Pancreas (tissue), 10 donors: ENCODE results near the gene SLIT1. TPM values are rescaled to one million over a fixed set of nuclear protein-coding genes. Genes with fewer than 3 reads are reported as not detected.

Experiments
- ATAC-seq, 4 donors: fragments of 200-7000 bp; cut with Tn5 transposase; one replicate each; pipeline versions ENCODE4 v1.8.0 to v1.9.1; 2020; ENCODE audit warnings: mild to moderate bottlenecking in 4 of 4, moderate library complexity in 4 of 4
- DNase-seq, 6 donors: peaks; one replicate each; pipeline ENCODE4 v3.0.0-alpha.2; 2020
- FAIRE-seq: peaks from 2 replicates; lab custom pipeline; 2012; peaks lifted over from hg19 to GRCh38; lab: Jason Lieb, UNC
- H3K27ac ChIP-seq, 4 donors: fragments of 200-600 bp; sonication (generic); 1 replicate in 3 of 4; 2 replicates in 1 of 4; pipeline versions ENCODE4 v1.5.0 to v1.8.0; 2020
- H3K27me3 ChIP-seq, 4 donors: fragments of 200-600 bp; one replicate each; pipeline ENCODE4 v1.8.0; 2021
- H3K36me3 ChIP-seq, 3 donors: fragments of 200-600 bp; sonication (generic) in 1 of 3; one replicate each; pipeline versions ENCODE4 v1.5.0 to v1.8.0; 2020 to 2021
- H3K4me1 ChIP-seq, 3 donors: fragments of 200-600 bp; one replicate each; pipeline ENCODE4 v1.8.0; 2021
- H3K4me3 ChIP-seq, 4 donors: fragments of 200-600 bp; sonication (generic) in 2 of 4; one replicate each; pipeline versions ENCODE4 v1.5.0 to v1.8.0; 2020 to 2021
- H3K9me3 ChIP-seq, 4 donors: fragments of 200-600 bp; one replicate each; pipeline ENCODE4 v1.8.0; 2021
- WGBS, 2 donors: extraction: QIAGEN DNeasy Blood & Tissue Kit; methylation state at CpG; one replicate each; pipeline ENCODE4 v1.1.7; 2013; 5-methylcytosine and 5-hydroxymethylcytosine counted together
- intact Hi-C, 3 donors: fragments of 100-400 bp; cut with DNase I; formaldehyde crosslinking; loops; one replicate each; pipeline versions ENCODE4 v1.11.1 to v1.14.2; 2022
- polyA plus RNA-seq, 2 donors: library from polyadenylated mRNA; stranded (reverse); fragments of 200-250 nt; gene quantifications; one replicate each; pipeline ENCODE4 v1.2.3, GENCODE V29; 2013
- total RNA-seq, 6 donors: library from RNA; stranded (reverse); fragmentation: NEBNext Ultra II Directional in 4 of 6; extraction: Animal tissue kit (Norgen Biotek cat#: 25700) in 4 of 6; gene quantifications; one replicate each; pipeline versions ENCODE4 v1.2.1 to v1.2.4, GENCODE V29; 2021 to 2023
- TF ChIP-seq, protein P1 (sequence below), 4 donors: fragments of 200-600 bp; sonication (generic) in 3 of 4; IDR thresholded peaks; one replicate each; pipeline versions ENCODE4 v1.5.0 to v1.8.0; 2021; ENCODE audit warnings: antibody characterized with exemption in 4 of 4
- donor health status: healthy with polysubstance abuse.
- donor health status: DM: no; HTN: no; CAD: no; lungs with moderate emphysema.
- donor health status: DM: no; HTN: no; CAD: no.
- donor health status: control.
- donor health status: control.
- donor health status: Bipolar disorder and iron deficiency.
- donor health status: DM: yes; HTN: yes; CAD: no.
- donor health status: DM: no; HTN: no; CAD: no.
- donor health status: DM: no; HTN: no; CAD: no.
- donor health status: DM: yes; HTN: yes; CAD: no.

SLIT1 gene
- total and polyA plus RNA-seq, 8 donors = 0.23 to 2.8 (median 0.89) TPM

DNA sequence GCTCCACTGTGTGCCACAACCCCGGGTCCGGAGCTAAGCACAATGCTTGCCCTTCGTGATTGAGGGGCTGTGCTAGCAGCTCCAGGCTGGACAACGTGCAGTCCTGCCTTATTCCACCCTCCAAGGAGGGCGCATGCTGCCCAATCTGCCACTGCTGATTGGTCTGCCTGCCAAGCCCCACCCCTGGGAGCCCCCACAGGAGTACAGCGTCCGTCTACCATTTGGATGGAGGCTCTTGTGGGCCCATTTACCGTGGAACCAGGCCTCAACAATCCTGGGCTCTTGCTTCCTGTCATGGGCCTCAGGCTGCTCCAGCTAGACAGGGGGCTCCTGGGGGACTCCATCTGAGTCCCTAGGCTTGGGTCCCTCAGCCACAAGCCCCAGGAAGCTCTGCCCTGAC is 173.3 kb downstream of the SLIT1 start:
- no peaks in the 10 kb centered on the region for H3K36me3 ChIP-seq
- WGBS, 2 donors = 83 to 84% methylated on average over 8 of the region's 8 CpGs
- ATAC-seq = no peak
- no peak for FAIRE-seq
- no peak overlapping the region for H3K27ac ChIP-seq
- no peak overlapping the region for H3K4me3 ChIP-seq
- H3K27me3 ChIP-seq = no peaks in the 10 kb centered on the region
- DNase-seq = no peak
- no peaks in the 10 kb centered on the region for H3K9me3 ChIP-seq
- no peaks in the 10 kb centered on the region for H3K4me1 ChIP-seq
- intact Hi-C loops = no loop called here
- TF ChIP-seq, protein P1, sequence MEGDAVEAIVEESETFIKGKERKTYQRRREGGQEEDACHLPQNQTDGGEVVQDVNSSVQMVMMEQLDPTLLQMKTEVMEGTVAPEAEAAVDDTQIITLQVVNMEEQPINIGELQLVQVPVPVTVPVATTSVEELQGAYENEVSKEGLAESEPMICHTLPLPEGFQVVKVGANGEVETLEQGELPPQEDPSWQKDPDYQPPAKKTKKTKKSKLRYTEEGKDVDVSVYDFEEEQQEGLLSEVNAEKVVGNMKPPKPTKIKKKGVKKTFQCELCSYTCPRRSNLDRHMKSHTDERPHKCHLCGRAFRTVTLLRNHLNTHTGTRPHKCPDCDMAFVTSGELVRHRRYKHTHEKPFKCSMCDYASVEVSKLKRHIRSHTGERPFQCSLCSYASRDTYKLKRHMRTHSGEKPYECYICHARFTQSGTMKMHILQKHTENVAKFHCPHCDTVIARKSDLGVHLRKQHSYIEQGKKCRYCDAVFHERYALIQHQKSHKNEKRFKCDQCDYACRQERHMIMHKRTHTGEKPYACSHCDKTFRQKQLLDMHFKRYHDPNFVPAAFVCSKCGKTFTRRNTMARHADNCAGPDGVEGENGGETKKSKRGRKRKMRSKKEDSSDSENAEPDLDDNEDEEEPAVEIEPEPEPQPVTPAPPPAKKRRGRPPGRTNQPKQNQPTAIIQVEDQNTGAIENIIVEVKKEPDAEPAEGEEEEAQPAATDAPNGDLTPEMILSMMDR (IDR thresholded peaks at IDR 0.05) = no peak

DNA sequence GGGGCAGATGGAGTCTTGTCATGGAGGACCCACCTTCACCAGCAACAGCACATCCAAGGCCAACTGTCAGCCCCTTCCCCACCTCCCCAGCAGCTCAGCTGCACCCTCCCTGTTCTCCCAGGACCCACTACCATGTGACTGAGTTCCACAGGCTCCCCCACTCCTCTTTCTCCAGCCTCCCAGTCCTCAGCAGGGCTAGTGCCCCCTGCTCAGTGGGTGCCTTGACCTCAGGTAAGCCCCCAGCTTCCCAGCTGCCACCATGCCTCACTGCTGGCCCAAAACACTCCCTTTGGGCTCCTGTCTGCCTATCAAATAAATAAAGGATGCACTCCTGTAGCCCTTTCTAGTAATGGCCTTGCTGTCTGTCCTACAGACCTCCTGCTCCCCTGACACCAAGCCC is 174.4 kb downstream of the SLIT1 start:
- intact Hi-C loops = no loop called here
- Histone ChIP-seq H3K27me3 (no peaks in the 10 kb centered on the region), H3K9me3 (no peaks in the 10 kb centered on the region), H3K27ac (no peak overlapping the region), H3K36me3 (no peaks in the 10 kb centered on the region), H3K4me3 (no peak overlapping the region), H3K4me1 (no peaks in the 10 kb centered on the region)
- FAIRE-seq = no peak
- TF ChIP-seq, protein P1 (IDR thresholded peaks at IDR 0.05) = no peak
- no peak for ATAC-seq
- DNase-seq = no peak

DNA sequence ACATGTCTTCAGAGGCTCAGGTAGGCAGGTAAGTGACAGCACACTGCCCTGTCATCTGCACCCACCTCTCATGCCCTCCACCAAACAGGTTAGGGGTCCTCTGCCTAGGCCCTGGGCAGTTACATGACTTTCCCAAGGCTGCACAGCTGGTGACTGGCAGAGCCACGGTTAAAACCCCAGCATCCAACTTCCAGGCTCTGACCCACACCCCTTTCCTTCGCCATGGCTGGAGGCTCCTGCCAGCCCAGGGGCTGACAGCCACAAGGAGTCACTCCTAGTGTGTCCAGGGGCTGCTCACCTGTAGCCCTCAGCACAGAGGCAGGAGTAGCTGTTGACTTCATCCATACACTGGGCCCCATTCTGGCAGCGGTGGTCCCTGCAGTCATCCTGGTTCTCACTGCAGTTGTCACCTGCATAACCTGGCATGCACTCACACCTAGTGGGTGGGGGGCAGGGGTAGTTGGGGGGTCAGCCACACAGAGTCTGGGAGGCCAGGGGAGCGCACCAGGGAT is 175.0 kb downstream of the SLIT1 start:
- TF ChIP-seq, protein P1 (IDR thresholded peaks at IDR 0.05) = no peak
- Histone ChIP-seq H3K4me1 (no peaks in the 10 kb centered on the region), H3K9me3 (no peaks in the 10 kb centered on the region), H3K36me3 (no peaks in the 10 kb centered on the region), H3K27ac (no peak overlapping the region), H3K4me3 (no peak overlapping the region), H3K27me3 (no peaks in the 10 kb centered on the region)
- no peak for ATAC-seq
- intact Hi-C loops = no loop called here
- no peak for DNase-seq
- 89 to 90% methylated on average over 4 of the region's 4 CpGs for WGBS, 2 donors
- no peak for FAIRE-seq

DNA sequence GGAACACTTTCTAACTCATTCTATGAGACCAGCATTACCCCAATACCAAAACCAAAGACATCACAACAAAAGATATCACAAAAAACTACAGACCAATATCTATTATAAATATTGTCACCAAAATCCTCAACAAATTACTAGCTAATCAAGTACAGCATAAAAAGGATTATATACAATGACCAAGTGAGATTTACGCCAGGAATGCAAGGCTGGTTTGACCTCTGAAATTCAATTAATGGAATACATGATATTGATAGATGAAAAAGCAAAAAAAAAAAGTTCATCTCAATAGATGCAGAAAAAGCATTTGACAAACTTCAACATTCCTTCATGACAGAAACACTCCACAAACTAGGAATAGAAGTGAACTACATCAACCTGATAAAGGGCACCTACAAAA is 178.3 kb downstream of the SLIT1 start:
- H3K27ac ChIP-seq = no peak overlapping the region
- intact Hi-C loops = no loop called here
- H3K4me1 ChIP-seq = no peaks in the 10 kb centered on the region
- H3K27me3 ChIP-seq = no peaks in the 10 kb centered on the region
- TF ChIP-seq, protein P1 (IDR thresholded peaks at IDR 0.05) = no peak
- H3K4me3 ChIP-seq = no peak overlapping the region
- 94 to 97% methylated on average over 1 of the region's 1 CpG for WGBS, 2 donors
- no peaks in the 10 kb centered on the region for H3K9me3 ChIP-seq
- DNase-seq (no peak), FAIRE-seq (no peak), ATAC-seq (no peak)
- H3K36me3 ChIP-seq = no peaks in the 10 kb centered on the region

DNA sequence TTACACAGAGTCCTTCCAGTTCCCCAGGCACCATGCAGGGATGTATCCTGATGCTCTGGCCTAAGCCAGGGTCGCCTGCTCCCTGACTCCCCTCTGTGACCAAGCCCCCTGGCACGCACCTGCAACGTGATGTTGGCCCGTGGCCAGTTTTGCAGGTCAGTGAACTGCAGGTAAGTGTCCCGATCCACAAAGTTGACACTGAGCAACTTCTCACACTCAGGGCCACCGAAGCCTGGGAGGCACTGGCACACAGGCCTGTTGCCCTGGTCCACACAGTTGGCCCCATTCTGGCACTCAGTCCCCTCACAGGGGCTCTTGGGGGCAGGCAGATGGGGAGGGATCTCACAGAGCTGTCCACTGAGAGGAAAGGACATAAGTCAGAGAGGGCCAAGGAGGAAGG is 179.4 kb downstream of the SLIT1 start:
- DNase-seq (peak in 1 of 6 donors; percentile 68), ATAC-seq (no peak), FAIRE-seq (no peak)
- Histone ChIP-seq H3K27ac (no peak overlapping the region), H3K36me3 (no peaks in the 10 kb centered on the region), H3K4me1 (no peaks in the 10 kb centered on the region), H3K4me3 (no peak overlapping the region), H3K27me3 (no peaks in the 10 kb centered on the region), H3K9me3 (no peaks in the 10 kb centered on the region)
- TF ChIP-seq, protein P1 (IDR thresholded peaks at IDR 0.05) = no peak
- WGBS, 2 donors = 63 to 71% methylated on average over 6 of the region's 6 CpGs
- intact Hi-C loops = no loop called here
